Measurements from ENCODE around the gene SLC25A39. TPM values are rescaled to one million over a fixed set of nuclear protein-coding genes. Genes with fewer than 3 reads are reported as not detected.

Gene SLC25A39
- polyA plus RNA-seq, 1 experiment = 84.5 TPM

- POLR2A ChIA-PET = no interaction called here
- TF ChIP-seq, protein P1, sequence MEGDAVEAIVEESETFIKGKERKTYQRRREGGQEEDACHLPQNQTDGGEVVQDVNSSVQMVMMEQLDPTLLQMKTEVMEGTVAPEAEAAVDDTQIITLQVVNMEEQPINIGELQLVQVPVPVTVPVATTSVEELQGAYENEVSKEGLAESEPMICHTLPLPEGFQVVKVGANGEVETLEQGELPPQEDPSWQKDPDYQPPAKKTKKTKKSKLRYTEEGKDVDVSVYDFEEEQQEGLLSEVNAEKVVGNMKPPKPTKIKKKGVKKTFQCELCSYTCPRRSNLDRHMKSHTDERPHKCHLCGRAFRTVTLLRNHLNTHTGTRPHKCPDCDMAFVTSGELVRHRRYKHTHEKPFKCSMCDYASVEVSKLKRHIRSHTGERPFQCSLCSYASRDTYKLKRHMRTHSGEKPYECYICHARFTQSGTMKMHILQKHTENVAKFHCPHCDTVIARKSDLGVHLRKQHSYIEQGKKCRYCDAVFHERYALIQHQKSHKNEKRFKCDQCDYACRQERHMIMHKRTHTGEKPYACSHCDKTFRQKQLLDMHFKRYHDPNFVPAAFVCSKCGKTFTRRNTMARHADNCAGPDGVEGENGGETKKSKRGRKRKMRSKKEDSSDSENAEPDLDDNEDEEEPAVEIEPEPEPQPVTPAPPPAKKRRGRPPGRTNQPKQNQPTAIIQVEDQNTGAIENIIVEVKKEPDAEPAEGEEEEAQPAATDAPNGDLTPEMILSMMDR (IDR thresholded peaks at IDR 0.05; ENCODE audit: insufficient read depth, low read depth, low read length) = no peak
- no peak for DNase-seq (ENCODE audit: low read depth)
- Histone ChIP-seq H3K36me3 (ENCODE audit: control insufficient read depth, insufficient read depth, low read length) (no peaks in the 10 kb centered on the region), H3K4me3 (ENCODE audit: low read depth, low read length) (no peak overlapping the region), H3K27me3 (ENCODE audit: control insufficient read depth, insufficient read depth, low read length) (no peaks in the 10 kb centered on the region)
- CTCF ChIA-PET = interaction anchor here (0.9 kb wide), 1 partner anchor 62 kb away, joined by 3 read pairs; the partner anchor contains the start of gene GRN
Observed at GRCh38 chr17:44283344-44284023, 41.1 kb downstream of the SLC25A39 start.

DNA sequence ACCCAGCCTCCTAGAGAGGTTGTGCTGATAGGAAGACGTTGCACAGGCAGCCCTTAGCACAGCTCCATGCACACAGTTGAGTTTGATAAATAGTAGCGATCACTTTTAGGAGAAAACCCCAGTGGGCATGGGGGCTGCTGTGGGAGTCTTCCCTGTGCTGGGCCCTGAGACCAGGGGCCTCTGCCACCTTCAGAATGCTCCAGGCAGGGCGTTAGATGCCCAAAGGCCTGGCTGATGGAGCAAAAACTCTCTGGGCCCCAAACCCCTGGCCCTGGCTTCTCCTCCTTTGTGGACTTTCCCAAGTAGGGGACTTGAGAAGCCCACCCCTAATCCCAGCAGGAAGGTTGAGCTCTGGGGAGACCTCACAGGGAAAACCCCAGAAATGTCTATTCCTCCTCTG is 42.4 kb downstream of the SLC25A39 start:
- POLR2A ChIA-PET = interaction anchor here (0.6 kb wide), 1 partner anchor 181 kb away, joined by 11 read pairs; no protein-coding TSS in a partner anchor
- Histone ChIP-seq H3K36me3 (ENCODE audit: control insufficient read depth, insufficient read depth, low read length) (no peaks in the 10 kb centered on the region), H3K4me3 (ENCODE audit: low read depth, low read length) (no peak overlapping the region), H3K27me3 (ENCODE audit: control insufficient read depth, insufficient read depth, low read length) (peaks cover 1% of the 10 kb centered on the region; the same call in 1 of the 2 replicates)
- CTCF ChIA-PET = interaction anchor here (0.9 kb wide), 1 partner anchor 63 kb away, joined by 3 read pairs; the partner anchor contains the start of gene GRN
- no peak for DNase-seq (ENCODE audit: low read depth)
- TF ChIP-seq, protein P1 (IDR thresholded peaks at IDR 0.05; ENCODE audit: insufficient read depth, low read depth, low read length) = no peak

- DNase-seq (ENCODE audit: low read depth) = no peak
- CTCF ChIA-PET = no interaction called here
- POLR2A ChIA-PET = no interaction called here
- Histone ChIP-seq H3K36me3 (ENCODE audit: control insufficient read depth, insufficient read depth, low read length) (no peaks in the 10 kb centered on the region), H3K4me3 (ENCODE audit: low read depth, low read length) (no peak overlapping the region), H3K27me3 (ENCODE audit: control insufficient read depth, insufficient read depth, low read length) (peaks cover 1% of the 10 kb centered on the region; the same call in 1 of the 2 replicates)
- TF ChIP-seq, protein P1 (IDR thresholded peaks at IDR 0.05; ENCODE audit: insufficient read depth, low read depth, low read length) = no peak
Observed at GRCh38 chr17:44281570-44281969, 43.1 kb downstream of the SLC25A39 start.

- H3K36me3 ChIP-seq (ENCODE audit: control insufficient read depth, insufficient read depth, low read length) = no peaks in the 10 kb centered on the region
- H3K27me3 ChIP-seq (ENCODE audit: control insufficient read depth, insufficient read depth, low read length) = peaks cover 1% of the 10 kb centered on the region; the same call in 1 of the 2 replicates
- ChIA-PET CTCF (interaction anchor here (1.0 kb wide), 1 partner anchor 8 kb away, joined by 3 read pairs; no protein-coding TSS in a partner anchor), POLR2A (no interaction called here)
- H3K4me3 ChIP-seq (ENCODE audit: low read depth, low read length) = no peak overlapping the region
- DNase-seq (ENCODE audit: low read depth) = no peak
- TF ChIP-seq, protein P1 (IDR thresholded peaks at IDR 0.05; ENCODE audit: insufficient read depth, low read depth, low read length) = no peak
Observed at GRCh38 chr17:44280392-44280937, 44.2 kb downstream of the SLC25A39 start.

DNA sequence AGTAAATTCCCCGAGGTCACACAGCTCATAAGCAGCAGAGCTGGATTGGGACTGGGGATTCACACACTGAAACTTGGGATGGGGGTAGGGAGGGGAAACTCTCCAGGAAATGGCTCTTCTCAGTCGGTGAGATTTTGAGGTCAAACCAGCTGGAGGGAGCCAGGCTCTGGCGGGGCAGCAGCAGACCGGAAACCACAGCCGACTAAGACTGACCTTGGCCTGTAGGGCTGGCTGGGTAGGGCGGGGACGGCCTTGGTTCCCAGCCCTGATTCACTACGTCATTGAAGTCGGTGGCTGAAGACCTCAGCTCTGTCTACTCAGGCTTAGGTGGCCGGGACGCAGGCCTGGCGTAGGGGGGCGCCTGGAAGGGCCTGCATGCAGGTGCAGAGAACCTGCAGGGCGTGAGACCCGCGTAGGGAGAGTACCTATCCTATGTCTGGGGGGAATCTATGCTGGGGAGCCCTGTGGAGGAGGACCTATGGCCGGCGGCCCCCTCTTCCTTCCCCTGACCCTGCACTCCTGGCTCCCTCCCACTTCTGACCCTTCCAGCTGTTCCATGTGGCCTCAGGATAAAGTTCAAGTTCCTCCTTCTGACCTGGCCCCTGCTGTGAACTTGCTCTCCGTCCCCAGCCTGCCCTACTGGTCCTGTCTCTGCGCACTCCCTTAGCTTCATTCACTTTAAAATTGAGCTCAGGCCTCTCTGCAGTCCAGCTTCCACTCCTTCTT is 44.8 kb downstream of the SLC25A39 start:
- POLR2A ChIA-PET = interaction anchor here (1.0 kb wide), 1 partner anchor 37 kb away, joined by 4 read pairs; no protein-coding TSS in a partner anchor
- H3K4me3 ChIP-seq (ENCODE audit: low read depth, low read length) = no peak overlapping the region
- TF ChIP-seq, protein P1 (IDR thresholded peaks at IDR 0.05; ENCODE audit: insufficient read depth, low read depth, low read length) = no peak

More for the DNA sequence above, 44.8 kb downstream of the SLC25A39 start:
- peak; percentile 51 for DNase-seq (ENCODE audit: low read depth)
- Histone ChIP-seq H3K36me3 (ENCODE audit: control insufficient read depth, insufficient read depth, low read length) (no peaks in the 10 kb centered on the region), H3K27me3 (ENCODE audit: control insufficient read depth, insufficient read depth, low read length) (peaks cover 1% of the 10 kb centered on the region; the same call in 1 of the 2 replicates)
- CTCF ChIA-PET = interaction anchor here (1.0 kb wide), 1 partner anchor 8 kb away, joined by 3 read pairs; no protein-coding TSS in a partner anchor
